Measurements from ENCODE around the gene ALG10B.

The ALG10B gene

GRCh38 chr12:38374751-38375150 lies 58.2 kb downstream of the ALG10B start:
- DNase-seq (ENCODE audit: low spot score), result no peak
